ENCODE data around the gene CDH9.

CDH9 gene
- total RNA-seq, result 0 reads per million in 2 experiments

- DNase-seq (ENCODE audit: low read depth), result no peak
Measured at GRCh38 chr5:27038476-27038875, at the start of gene CDH9. CDH9 (minus strand) TSS chr5:27038586; CDS start chr5:26988333, 50,253 bp downstream.

- no peak for DNase-seq (ENCODE audit: low read depth)
Measured at GRCh38 chr5:27087747-27088146, 49.4 kb upstream of the CDH9 start.

DNA sequence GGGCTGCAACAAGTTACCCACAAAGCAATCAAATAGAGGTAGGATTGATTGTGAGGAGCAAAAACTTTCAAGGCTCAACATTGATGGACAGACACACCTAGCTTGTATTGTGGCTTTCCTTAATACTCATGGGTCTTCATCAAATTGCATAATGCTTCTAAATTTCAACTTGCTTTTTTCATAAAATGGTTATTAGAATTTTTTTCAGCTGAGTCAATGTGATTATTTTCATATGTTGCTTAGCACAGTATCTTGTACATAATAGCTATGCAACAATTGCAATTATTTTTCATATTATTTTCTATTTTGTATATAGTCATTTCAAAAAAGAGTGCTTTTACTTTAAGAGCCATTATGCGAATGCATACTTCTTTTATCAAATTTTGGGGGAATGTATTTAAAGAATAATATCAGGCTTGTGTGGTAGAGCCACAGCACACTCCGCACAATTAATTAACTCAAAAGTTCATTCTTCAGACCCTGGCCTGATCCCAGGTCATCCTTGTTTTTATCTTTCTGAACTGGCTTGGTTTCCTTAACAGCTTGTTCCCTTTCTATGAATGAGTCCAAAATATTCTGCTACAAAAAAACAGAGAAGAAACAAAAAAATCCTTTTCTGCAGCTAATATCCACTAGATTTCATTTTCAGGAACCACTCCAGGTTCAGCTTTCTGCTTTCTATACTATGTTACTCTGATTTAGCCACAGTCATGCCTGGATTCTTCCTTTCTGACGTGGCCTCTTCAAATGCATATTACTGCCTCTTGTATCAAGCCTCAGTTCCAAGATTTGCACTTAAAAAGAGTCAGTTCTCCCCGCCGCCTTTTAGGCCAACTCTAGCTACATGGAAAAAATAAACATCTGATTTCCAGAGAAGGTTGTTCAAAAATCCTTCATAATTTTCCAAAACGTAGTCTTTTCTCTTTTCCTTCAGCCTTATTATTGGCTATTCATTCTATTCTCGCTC is 45.3 kb upstream of the CDH9 start:
- DNase-seq (ENCODE audit: low read depth), result no peak

GRCh38 chr5:27080147-27080546 is 41.8 kb upstream of the CDH9 start:
- no peak for DNase-seq (ENCODE audit: low read depth)

DNA sequence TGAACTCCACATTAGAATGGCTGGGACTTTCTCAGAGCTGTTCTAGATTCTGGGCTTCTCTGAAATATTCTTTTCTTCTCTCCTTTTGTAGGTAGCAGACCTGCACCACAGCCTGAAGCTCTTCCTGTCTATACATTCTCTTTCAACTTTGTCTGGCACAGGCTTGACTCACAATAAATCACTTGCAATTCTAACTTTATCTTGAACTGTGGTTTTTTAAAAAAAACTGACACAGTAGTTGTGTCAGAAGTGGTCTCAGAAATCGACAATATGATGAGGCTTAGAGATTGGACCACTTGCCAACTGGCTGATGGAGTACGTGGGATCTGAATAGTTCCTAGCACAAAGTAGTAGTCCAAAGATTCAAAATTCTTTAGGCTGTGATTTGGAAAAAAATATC is 24.1 kb upstream of the CDH9 start:
- DNase-seq (ENCODE audit: low read depth), result no peak

DNA sequence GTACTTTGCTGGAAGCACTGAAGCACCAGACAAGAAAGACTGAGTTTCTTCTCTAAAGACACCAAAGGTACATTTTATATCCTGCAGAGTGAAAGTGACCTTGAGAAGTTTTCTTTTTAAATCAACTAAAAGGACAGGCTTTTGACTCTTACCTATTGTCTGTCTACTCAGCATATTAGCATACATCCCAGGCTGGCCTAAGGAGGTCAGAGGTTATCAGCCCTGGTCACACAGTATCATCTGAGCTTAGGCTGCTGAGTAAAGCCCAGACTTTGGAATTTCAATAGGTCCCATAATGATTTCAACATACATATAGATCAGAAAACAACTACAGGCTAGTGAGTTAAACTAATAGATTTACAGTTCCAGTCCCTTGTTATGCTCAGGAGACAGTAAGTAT is 10.1 kb upstream of the CDH9 start:
- DNase-seq (ENCODE audit: low read depth), result no peak

GRCh38 chr5:27041372-27041771 is 3.0 kb upstream of the CDH9 start:
- no peak for DNase-seq (ENCODE audit: low read depth)

- DNase-seq (ENCODE audit: low read depth), result no peak
Measured at GRCh38 chr5:27034565-27034964, 3.8 kb downstream of the CDH9 start.

- no peak for DNase-seq (ENCODE audit: low read depth)
Measured at GRCh38 chr5:27026801-27027200, 11.6 kb downstream of the CDH9 start.

- no peak for DNase-seq (ENCODE audit: low read depth)
Measured at GRCh38 chr5:27026063-27026462, 12.3 kb downstream of the CDH9 start.

DNA sequence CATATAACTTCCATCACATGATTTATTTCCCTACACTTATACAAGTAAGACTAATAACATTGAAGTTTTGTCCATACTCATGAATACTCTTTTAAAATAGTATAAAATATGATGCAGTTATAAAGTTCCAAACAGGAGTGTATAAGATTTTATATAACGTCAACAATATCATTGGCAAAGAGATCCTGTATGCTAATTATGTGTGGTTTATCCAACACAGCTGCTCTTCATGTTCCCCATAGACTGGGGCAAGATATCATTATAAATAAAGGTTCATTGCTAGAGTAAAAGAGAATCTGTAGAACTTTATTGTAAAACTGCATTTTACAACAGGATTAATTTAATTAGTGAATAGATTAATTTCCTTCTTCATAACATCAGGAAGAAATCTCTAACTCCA is 16.9 kb downstream of the CDH9 start:
- no peak for DNase-seq (ENCODE audit: low read depth)

DNA sequence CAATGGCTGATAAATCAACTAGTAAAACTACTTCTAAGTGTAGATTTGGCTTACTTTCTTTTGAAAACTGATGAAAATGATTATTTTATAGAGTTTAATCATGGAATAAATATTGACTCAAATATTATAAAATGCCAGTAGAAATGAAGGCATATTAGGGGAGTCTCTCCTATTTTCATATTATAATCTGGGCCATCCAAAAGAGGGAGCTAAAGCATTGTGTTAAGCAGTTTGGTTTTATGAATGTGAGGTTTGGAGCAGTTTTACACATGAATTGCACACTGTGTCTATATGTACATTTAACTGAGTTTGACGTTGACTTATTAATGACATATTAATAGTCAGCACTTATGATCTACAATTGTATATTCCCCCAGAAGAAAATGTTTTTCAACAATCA is 17.4 kb downstream of the CDH9 start:
- DNase-seq (ENCODE audit: low read depth), result no peak

DNA sequence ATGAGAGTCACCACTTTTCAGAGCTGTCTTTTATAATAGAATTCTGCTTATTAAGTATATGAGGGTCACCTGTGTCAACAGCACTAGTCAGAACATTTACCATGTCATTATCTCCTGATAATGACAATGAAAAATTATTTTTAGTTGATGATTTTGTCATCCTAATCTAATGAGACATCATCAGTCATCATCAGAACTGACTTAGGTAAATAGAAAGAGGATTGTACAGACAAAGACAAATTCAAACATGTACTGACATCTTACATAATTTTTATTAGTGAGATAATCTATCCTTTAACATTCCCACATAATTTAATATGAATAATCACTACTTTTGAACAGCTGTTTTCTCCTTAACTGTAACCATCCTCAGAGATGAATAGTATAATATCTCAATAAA is 22.6 kb downstream of the CDH9 start:
- DNase-seq (ENCODE audit: low read depth), result no peak

- DNase-seq (ENCODE audit: low read depth), result no peak
Measured at GRCh38 chr5:27011274-27011673, 27.1 kb downstream of the CDH9 start.

- DNase-seq (ENCODE audit: low read depth), result no peak
Measured at GRCh38 chr5:27010646-27011045, 27.7 kb downstream of the CDH9 start.

DNA sequence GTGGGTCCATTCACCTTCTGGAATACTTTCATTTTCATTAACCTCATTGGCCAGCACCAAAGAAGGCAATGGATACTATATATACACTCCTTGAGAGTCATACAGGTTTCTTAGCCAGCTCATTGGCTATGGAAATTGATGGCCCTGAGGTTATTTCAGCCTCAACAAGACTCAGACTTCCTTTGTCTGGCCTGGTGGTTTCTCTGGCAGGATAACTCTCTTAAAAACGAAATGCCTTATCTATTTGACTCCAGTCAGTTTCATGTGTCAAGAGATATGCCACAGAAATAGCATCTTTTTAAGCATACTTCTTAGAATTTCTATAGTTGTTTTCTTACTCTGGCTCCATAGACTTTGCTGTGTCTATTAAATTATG is 28.9 kb downstream of the CDH9 start:
- no peak for DNase-seq (ENCODE audit: low read depth)

GRCh38 chr5:27008604-27009539 is 29.5 kb downstream of the CDH9 start:
- no peak for DNase-seq (ENCODE audit: low read depth)

DNA sequence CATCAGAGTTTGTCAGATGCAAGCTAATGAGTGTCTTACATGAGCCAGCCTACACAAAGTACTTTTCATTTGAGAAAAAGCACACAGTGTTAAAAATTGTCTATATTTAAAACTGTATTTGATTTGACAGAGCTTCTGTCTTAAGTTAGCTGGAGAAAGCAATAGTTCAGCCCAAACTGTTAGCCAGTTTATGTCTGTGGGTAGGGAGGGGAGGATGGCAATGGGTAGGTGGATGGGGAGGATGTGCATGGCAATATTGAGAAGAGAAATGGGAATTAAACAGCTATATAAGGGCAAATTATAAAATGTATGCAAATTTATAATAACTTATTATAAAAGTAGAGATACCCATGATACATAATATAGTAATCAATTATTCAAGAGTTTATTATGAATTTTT is 31.3 kb downstream of the CDH9 start:
- DNase-seq (ENCODE audit: low read depth), result no peak

DNA sequence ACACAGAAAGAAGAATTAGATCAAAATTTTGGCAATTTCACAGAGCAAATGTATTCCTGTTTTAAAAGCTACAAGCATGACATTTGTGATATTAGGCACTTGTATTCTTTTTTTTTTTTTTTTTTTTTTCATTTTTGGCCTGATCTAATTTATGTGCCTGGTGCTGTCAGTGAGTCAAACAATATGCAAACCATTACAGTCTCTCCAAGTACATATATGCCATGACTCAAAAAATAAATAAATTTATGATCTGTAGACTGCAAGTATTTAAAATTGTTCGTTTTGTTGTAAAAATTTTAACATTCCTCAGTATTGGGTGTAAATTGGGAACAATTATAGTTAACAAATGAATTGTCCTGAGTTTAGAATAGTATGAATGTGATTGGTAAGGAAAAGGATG is 51.4 kb downstream of the CDH9 start:
- no peak for DNase-seq (ENCODE audit: low read depth)

DNA sequence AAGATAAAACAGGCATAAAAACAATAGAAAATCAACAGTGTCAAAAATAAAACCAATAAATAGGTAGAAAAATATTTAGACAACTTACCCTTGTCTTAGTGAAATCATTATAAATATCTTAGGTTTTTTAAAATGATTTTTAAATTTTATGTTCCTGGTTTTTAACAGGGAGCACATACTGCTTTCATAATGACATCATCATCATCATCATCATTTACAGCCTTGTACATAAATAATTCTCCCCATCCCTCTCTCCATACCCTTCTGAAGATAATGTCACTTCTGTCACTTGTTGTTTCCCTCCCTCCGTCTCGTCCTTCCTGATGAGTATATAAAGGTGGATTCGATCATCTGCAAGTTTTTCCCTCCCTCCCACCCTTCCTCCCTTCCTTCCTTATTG is 56.6 kb downstream of the CDH9 start:
- DNase-seq (ENCODE audit: low read depth), result no peak

GRCh38 chr5:26959290-26959689 is 79.1 kb downstream of the CDH9 start:
- DNase-seq (ENCODE audit: low read depth), result no peak

DNA sequence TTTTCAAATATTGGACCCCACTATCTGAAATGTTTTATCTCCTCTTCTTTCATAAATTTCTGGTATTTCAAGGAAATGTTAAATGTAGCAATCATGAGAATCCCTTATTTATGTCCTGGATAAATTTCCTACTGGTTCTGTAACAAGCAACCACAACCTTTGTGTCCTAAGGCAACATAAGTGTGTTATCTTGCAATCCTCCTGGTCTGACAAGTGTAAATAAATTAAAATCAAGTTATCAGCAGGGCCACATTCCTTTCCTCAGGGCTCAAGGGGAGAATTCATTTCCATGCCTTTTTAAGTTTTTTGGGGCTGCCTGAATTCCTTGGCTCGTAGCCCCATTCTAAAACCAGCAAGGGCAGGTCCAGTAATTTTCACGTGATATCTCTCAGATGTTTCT is 83.2 kb downstream of the CDH9 start:
- no peak for DNase-seq (ENCODE audit: low read depth)

DNA sequence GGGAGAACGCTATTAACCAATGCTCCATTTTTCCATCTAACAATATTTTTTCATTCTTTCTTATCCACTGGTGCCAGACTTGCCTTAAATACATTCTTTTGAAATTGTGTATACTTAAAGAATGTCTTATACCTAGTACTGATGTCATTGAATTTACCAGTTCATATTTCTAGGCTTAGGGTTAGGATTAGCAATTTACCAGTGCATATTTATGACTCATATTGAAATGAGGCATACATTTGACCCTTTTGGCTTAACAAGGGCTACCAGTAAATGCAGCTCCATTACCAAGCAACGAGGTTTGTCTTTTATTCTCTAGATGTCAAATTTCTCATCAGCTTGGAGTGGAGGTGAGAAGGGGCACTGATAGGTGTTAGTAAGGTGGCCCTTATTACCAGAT is 89.5 kb downstream of the CDH9 start:
- DNase-seq (ENCODE audit: low read depth), result no peak
